Activated T-helper 1 cell treated with anti-CD3 and anti-CD28 coated beads, Interleukin-2, amount 50 U/mL, for 16 hours (primary cell): ENCODE results near the gene FARS2.

Experiments used
- DNase-seq, 2 donors: peaks; one replicate each; pipeline ENCODE4 v3.0.0-alpha.2; 2020; ENCODE audit warnings: low read depth in 1 of 2, low spot score in 1 of 2

FARS2 gene

GRCh38 chr6:5498579-5498899 lies 237.2 kb downstream of the FARS2 start:
- no peak for DNase-seq

GRCh38 chr6:5499644-5500306 lies 238.5 kb downstream of the FARS2 start:
- DNase-seq = no peak

GRCh38 chr6:5501837-5502236 lies 240.5 kb downstream of the FARS2 start:
- no peak for DNase-seq

GRCh38 chr6:5504078-5504477 lies 242.8 kb downstream of the FARS2 start:
- no peak for DNase-seq

- no peak for DNase-seq
Measured at GRCh38 chr6:5506149-5506548, 244.8 kb downstream of the FARS2 start.

GRCh38 chr6:5506597-5506996 lies 245.3 kb downstream of the FARS2 start:
- no peak for DNase-seq

GRCh38 chr6:5507131-5507681 lies 245.9 kb downstream of the FARS2 start:
- no peak for DNase-seq

- DNase-seq = no peak
Measured at GRCh38 chr6:5509106-5509505, 247.8 kb downstream of the FARS2 start.

- DNase-seq = no peak
Measured at GRCh38 chr6:5510331-5511133, 249.2 kb downstream of the FARS2 start.

GRCh38 chr6:5511954-5512353 lies 250.6 kb downstream of the FARS2 start:
- no peak for DNase-seq

GRCh38 chr6:5512422-5512821 lies 251.1 kb downstream of the FARS2 start:
- DNase-seq = no peak

GRCh38 chr6:5513408-5513807 lies 252.1 kb downstream of the FARS2 start:
- DNase-seq = no peak

- no peak for DNase-seq
Measured at GRCh38 chr6:5514353-5514752, 253.0 kb downstream of the FARS2 start.

- DNase-seq = no peak
Measured at GRCh38 chr6:5515200-5515599, 253.9 kb downstream of the FARS2 start.

- no peak for DNase-seq
Measured at GRCh38 chr6:5516036-5516435, 254.7 kb downstream of the FARS2 start.

- no peak for DNase-seq
Measured at GRCh38 chr6:5517796-5518195, 256.5 kb downstream of the FARS2 start.

GRCh38 chr6:5518936-5519491 lies 257.7 kb downstream of the FARS2 start:
- no peak for DNase-seq

- DNase-seq = no peak
Measured at GRCh38 chr6:5520796-5521195, 259.5 kb downstream of the FARS2 start.

- no peak for DNase-seq
Measured at GRCh38 chr6:5521322-5521721, 260.0 kb downstream of the FARS2 start.

GRCh38 chr6:5522147-5522546 lies 260.8 kb downstream of the FARS2 start:
- no peak for DNase-seq

GRCh38 chr6:5524110-5524509 lies 262.8 kb downstream of the FARS2 start:
- DNase-seq = no peak

GRCh38 chr6:5525209-5525608 lies 263.9 kb downstream of the FARS2 start:
- DNase-seq = no peak
